GM12878 (cell line): ENCODE measurements around the gene UNG.

Source experiments
- EP300 ChIP-seq, 2 experiments: fragments of 150-350 bp in 1 of 2; IDR thresholded peaks; 2 replicates each; pipeline ENCODE4 v1.6.1; 2011 to 2012; ENCODE audit warnings: low read depth in 2 of 2, low read length in 2 of 2, borderline replicate concordance in 1 of 2, improper control_type of control experiment in 1 of 2, inconsistent platforms in 1 of 2; ENCODE audit not compliant: control insufficient read depth in 1 of 2
- EZH2 ChIP-seq: IDR thresholded peaks from 2 replicates; pipeline ENCODE4 v1.6.1; 2012; ENCODE audit warnings: low read depth, mild to moderate bottlenecking, control low read depth, inconsistent platforms, low read length, borderline replicate concordance; ENCODE audit not compliant: control insufficient read depth

DNA sequence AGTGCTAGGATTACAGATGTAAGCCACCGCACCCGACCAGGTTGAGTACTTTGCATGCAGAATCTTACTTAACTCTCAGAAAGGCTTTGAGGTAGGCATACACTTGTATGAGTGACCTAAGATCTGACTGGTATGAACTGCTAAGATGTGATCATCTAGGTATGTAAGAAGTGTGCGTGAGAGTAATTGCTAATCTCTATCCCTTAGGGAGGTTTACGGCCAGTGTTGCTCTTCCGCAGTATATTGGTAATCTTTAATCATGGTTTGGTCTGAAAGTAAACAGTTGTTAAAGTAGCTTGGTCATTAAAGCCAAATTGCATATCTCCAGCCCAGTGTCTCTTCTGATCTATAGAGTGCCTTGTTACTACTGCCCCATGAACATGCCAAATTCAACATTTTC is 7.8 kb downstream of the UNG start:
- TF ChIP-seq EZH2 (no peak), EP300 (IDR thresholded peaks at IDR 0.05; ENCODE audit: borderline replicate concordance in 1 of 2, control insufficient read depth in 1 of 2, low read depth in 2 of 2, low read length in 2 of 2) (no peak)
